Fibroblast of skin of right quadriceps (primary cell): ENCODE results near the gene NQO2.
"Not testable (repeated sequence)": the region's sequence is repeated elsewhere in the genome, so short reads cannot be mapped to it uniquely, and the experiment has no call there.

Experiments used
- DNase-seq: peaks from one replicate; pipeline ENCODE4 v3.0.0-alpha.2; 2013

Gene NQO2

GRCh38 chr6:3014675-3015066, 15.0 kb downstream of the NQO2 start:
- no peak for DNase-seq

- no peak for DNase-seq
Observed at GRCh38 chr6:3015144-3015543, 15.4 kb downstream of the NQO2 start.

- no peak for DNase-seq
Observed at GRCh38 chr6:3016473-3017280, 17.0 kb downstream of the NQO2 start.

GRCh38 chr6:3017304-3017703, 17.6 kb downstream of the NQO2 start:
- no peak for DNase-seq

GRCh38 chr6:3019065-3019464, 19.4 kb downstream of the NQO2 start:
- DNase-seq: no peak

- no peak for DNase-seq
Observed at GRCh38 chr6:3019749-3020320, 20.1 kb downstream of the NQO2 start.

GRCh38 chr6:3020976-3021598, 21.4 kb downstream of the NQO2 start:
- not testable (repeated sequence) for DNase-seq

GRCh38 chr6:3022765-3023662, 23.3 kb downstream of the NQO2 start:
- no peak for DNase-seq

GRCh38 chr6:3023663-3024483, 24.2 kb downstream of the NQO2 start:
- DNase-seq: peak; percentile 94

- DNase-seq: peak; percentile 42
Observed at GRCh38 chr6:3026791-3027626, 27.3 kb downstream of the NQO2 start.

GRCh38 chr6:3028156-3028555, 28.5 kb downstream of the NQO2 start:
- not testable (repeated sequence) for DNase-seq

GRCh38 chr6:3031857-3032640, 32.4 kb downstream of the NQO2 start:
- no peak for DNase-seq

GRCh38 chr6:3032986-3033385, 33.3 kb downstream of the NQO2 start:
- no peak for DNase-seq

GRCh38 chr6:3033652-3034051, 34.0 kb downstream of the NQO2 start:
- no peak for DNase-seq

GRCh38 chr6:3035397-3035796, 35.7 kb downstream of the NQO2 start:
- no peak for DNase-seq

- DNase-seq: no peak
Observed at GRCh38 chr6:3036861-3037637, 37.4 kb downstream of the NQO2 start.

GRCh38 chr6:3037638-3038365, 38.1 kb downstream of the NQO2 start:
- no peak for DNase-seq

GRCh38 chr6:3039384-3039783, 39.7 kb downstream of the NQO2 start:
- DNase-seq: no peak

GRCh38 chr6:3041147-3041546, 41.5 kb downstream of the NQO2 start:
- DNase-seq: no peak
